HG02852 (cell line): Measurements from ENCODE around the gene ZBTB24.
A peak's percentile ranks its signal among the peaks of the same experiment; 100 is the strongest.
"Not testable (repeated sequence)": the region's sequence is repeated elsewhere in the genome, so short reads cannot be mapped to it uniquely, and the experiment has no call there.

Experiments
- ATAC-seq: cut with Tn5 transposase; IDR thresholded peaks from one replicate; pipeline ENCODE4 v1.9.1; 2021; ENCODE audit warnings: mild to moderate bottlenecking, moderate library complexity; ENCODE audit not compliant: unreplicated experiment

Gene ZBTB24

DNA sequence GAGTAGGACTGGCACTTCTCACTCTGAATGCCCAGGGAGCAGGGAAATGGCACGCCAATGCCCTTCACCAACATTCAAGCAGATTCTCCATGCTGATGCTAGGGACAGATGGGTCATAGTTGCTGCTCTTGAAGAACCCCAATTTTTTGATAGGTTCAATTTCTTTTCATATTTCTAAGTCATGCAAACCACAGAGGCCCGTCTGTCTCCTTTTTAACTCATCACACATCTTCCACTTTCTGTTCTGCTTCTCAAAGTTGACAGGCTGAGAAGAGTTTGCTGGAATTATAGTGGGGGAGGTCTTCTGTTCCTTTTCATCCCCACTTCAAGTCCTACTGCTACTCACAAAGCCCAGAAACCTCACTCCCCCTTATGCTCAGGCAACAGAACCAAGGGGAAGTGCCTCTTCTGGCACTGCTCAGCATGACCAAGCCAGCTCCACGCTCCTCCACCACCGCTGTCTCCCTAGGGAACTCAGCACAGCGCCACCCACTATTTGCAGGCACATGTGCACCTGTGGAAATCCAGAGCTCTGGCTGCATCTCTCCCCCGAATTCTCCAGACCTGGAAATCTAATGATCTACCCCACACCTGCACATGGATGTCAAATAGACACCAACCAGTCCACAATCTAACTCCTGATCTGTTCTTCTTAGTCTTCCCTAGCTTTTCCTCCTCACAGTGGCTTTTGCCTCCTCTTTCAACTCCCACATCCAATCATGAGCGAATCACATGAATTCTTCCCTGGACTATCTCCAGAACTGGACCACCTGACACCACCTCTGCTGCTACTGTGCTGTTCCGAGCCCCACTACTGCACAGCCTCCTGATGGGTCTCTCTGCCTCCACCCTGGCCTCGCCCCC, 10.7 kb downstream of the ZBTB24 start:
- peak; percentile 71 for ATAC-seq

DNA sequence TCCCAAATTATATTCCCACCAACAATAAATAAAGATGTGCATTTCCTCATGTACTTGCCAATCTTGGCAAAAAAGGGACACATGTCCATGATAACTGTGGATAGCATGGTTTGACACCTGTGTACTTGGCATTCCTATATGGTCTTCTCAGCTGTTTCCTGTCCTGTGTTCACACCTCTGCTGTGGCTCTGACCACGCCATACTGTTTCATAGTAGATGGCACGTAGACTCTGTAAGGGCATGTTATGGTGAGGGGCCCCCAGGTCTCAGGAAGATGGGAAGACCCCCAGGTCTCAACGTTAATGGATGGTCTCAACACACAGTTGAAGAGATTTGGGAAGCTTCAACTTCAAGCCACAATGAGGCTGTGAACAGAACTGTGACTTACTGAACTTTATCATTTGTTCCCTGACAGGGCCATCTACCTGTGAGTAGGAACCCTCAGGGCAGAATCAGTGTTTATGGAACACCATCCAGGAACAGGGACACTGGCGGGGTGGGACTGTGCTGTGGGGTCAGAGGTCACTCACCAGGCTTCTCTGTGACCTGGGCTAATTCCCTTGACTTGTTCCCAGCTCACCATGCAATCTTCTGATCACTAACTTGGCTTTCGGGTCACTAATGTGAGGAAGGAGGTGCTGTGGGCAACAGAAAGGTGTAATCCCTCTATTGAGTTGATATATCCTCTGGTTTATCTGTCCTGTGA, 11.8 kb downstream of the ZBTB24 start:
- ATAC-seq: no peak

- ATAC-seq: no peak
Observed at GRCh38 chr6:109469591-109470189, 13.3 kb downstream of the ZBTB24 start.

DNA sequence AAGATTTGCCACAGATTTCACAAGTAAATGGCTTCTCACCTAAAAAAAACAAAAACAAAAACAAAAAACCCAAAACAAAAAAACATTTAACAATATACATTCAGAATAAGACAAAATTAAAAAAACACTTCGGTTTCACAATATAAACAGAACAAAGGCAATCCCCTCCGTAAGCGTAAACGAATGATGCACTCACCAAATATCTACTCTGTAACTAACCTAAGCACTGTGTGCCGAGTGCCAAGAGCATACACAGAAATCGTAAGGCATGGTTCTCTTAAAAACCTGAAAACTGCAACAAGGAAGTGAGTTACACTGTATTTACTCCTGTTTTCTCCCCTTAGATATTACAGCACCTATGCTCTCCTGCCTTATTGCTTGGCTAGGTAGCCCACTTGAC, 15.3 kb downstream of the ZBTB24 start:
- ATAC-seq: no peak

GRCh38 chr6:109466212-109466923, 16.7 kb downstream of the ZBTB24 start:
- no peak for ATAC-seq

- ATAC-seq: no peak
Observed at GRCh38 chr6:109465772-109466171, 17.2 kb downstream of the ZBTB24 start.

DNA sequence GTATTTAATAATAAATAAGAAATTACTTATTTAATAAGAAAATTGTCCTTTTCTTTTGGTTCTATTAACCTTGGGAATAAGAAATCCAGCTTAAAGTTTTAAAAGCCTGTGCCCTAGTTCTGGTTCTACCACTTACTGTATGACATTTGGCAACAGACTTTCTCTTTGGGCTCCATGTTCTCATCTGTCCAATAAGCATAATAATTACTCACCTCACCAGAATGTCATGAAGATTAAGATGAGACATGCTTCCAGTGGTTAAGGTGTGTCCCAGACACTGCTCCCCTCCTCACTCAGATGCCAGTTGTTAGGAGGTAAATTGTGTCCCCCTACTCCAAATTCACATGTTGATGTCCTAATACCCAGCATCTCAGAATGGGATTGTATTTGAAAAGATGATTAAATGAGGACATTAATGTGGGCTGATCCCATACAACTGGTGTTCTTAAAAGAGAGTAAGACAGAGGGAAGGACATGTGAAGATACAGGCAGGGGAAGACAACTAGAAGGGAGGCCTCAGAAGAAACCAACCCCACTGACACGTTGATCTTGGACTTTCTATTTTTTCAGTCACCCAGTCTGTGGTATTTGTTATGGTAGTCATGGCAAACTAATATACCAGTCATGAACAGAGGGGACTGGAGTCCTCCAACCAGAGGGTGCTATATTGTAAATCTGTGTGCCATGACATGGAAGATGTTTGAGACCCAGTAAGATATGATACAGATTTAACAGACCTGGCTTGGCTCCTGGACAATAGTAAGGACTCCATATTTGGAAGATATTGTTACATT, 21.1 kb downstream of the ZBTB24 start:
- ATAC-seq: no peak

DNA sequence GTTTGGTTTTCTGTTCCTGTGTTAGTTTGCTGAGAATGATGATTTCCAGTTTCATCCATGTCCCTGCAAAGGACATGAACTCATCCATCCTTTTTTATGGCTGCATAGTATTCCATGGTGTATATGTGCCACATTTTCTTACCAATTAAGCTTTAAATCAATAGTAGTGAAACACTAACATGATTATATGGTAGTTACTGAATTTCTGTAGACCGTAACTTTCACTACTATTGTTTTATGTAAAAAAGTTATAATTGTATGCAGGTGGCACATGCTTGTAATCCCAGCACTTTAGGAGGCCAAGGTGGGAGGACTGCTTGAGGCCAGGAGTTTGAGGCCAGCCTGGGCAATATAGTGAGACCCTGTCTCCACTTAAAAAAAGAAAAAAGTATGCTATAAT, 21.8 kb downstream of the ZBTB24 start:
- not testable (repeated sequence) for ATAC-seq

DNA sequence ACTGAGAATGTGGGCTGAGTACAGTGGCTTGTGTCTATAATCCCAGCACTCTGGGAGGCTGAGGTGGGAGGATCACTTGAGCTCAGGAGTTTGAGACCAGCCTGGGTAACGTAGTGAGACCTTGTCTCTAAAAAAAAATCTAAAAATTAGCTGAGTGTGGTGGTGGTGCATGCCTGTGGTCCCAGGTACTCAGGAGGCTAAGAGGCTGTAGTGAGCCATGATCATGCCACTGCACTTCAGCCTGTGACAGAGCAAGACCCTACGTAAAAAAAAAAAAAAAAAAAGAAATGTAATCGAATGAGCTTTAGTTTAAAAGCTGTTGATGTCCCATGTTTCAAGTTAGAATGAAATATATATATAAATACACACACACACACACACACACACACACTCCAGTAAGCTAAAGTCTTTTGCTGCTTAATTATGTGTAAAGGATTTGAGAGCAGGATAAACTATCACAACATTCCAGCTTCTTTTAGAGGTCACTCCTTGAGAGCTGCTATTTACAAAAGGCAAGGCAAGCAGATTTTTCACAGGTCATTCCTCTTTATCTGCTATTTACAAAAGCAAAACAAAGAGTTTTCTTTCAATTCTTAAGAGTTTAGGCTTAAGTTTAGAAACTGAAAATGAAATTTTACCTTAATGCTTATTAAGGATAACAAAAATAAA, 22.7 kb downstream of the ZBTB24 start:
- ATAC-seq: no peak

- ATAC-seq: peak; percentile 15
Observed at GRCh38 chr6:109458774-109459531, 24.1 kb downstream of the ZBTB24 start.

GRCh38 chr6:109457562-109457996, 25.4 kb downstream of the ZBTB24 start:
- no peak for ATAC-seq

DNA sequence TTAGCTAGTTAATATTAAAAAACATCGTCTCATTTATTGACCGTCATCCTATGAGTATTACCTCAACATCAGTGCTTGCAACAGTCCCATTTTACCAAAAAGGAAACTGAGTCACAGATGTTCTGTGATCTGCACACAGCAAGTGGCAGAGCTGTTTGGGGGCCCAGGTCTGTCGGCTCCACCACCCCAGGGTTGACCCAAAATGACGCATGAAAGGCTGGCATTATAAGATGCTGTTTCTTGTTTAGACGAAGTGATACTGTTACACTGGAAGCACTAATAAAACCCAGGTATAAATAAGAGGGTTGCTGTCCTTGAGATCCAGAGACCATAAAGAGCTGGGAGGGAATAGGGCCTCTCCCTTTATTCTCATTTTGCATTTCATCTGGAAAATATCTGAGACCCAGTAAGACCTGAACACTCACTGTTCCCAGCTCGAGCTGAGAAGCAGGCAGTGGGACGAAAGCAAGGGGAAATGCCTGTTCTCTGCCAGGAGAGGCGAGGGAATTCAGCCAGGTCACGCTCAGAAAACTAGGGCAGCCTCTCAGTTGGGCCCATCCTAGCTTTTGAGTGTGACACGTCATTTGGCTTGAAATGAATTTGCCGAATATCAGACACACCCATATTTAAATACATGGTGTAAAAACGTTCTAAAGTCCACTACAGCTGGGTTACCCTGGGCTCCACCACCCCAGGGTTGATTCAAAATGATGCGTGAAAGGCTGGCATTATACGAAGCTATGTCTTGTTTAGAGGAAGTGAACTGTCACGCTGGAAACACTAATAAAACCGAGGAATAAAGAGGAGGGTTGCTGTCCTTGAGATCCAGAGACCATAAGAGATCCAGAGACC, 26.1 kb downstream of the ZBTB24 start:
- ATAC-seq: no peak

- peak; percentile 9 for ATAC-seq
Observed at GRCh38 chr6:109456111-109456583, 26.9 kb downstream of the ZBTB24 start.

DNA sequence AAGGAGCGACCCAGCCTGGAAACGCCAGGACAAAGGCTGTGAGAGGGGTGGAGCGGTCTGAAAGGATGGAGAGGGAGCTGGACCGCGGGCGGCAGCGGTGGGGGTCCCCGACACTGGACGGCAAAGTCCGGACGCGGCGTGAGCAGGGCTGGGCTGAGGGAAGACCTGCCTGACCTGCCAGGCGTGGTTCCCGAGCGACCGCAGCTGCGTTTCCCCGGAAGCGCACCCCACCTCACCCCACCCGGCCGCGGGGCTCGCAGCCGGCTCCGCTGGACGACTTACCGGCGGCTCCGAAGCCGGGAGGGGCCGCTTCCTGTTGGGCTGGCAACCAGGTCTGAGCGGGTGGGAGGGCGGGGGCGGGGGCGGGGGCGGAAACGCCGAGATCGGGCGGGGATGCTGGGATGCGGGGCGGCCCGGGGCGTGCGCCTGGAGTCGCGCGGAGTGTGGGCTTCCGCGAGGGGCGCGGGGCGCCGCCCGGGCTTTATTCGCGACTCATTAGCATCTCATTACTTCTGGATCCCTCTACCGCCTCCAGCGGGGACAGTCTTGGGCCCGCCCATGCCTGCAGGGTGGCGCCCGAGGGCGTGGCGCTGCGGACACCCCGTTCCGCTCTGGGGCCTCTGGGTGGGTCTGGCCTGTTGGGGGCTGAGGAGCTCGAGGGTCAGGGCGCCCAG, 27.4 kb downstream of the ZBTB24 start, which contains the start of gene MICAL1:
Gene MICAL1 (minus strand): TSS at position 336 of the 674 bp plus-strand sequence. CDS start 1,576 bp downstream, outside the sequence.
- ATAC-seq: peak; percentile 55

DNA sequence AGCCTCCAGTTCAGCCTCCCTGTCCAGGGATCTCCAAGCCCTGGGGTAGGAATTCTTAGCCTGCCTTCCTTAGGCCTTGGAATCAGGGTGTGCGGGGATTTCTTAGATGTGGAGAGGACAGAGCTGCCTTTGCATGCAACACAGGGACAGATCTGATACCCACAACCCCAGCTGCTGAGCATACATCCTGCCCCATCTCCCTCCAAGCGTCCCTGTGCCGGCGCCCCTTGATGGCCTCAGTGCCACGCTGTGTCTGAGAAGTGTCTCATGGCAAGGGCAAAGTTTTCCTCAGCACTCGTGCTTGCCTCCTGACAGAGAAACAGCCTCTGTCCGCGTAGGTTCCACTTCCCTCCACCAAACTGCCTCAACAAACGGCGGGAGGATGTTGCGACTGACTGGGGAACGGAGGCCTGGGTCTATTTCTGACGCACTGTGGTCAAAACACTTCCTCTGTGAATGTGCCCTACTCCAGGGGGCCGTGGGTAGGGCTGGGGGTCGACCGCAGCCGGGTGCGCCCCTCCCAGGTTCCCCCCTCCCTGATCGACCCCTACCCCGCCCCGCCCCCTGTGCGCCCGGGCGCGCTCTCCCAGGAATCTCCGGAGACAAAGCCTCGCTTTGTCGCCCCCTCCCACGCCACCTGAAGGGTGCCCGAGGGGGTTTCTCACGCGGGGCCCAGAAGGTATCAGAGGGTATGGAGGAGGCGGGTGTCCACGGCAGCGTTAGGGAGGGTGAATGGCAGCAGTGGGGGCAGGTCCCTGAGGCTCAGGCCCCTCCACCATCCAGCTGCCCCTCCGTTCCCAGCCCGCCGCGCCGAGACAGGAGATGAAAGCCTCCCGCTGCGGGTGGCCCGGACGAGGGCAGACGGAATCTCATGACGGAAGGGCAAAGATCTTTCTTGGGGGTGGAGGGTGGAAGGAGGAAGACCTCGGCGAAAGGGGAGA, 28.3 kb downstream of the ZBTB24 start:
- peak; percentile 31 for ATAC-seq
